ENCODE results near the gene ARRDC3.
A peak's percentile ranks its signal among the peaks of the same experiment; 100 is the strongest.
"Not testable (repeated sequence)": the region's sequence is repeated elsewhere in the genome, so short reads cannot be mapped to it uniquely, and the experiment has no call there.

ARRDC3 gene

DNA sequence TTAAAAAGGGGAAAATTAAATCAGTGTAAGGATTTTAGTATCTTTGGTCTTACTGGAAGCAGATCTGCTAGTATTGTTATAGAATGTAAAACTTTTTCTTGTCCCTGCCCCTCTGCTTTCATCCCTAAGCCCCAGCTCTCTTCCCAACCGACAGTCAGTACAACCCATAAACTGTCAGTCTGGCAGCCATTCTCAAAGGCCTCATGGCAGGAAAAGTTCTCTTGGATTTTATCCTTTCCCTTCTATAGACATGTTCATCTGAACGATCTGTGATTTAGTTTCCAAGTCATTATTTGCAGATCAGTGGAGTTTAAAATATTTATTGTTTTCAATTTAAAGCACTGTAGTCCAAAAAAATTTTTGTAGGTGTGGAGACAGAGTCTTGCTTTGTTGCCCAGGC lies 39.2 kb downstream of the ARRDC3 start:
- TF ChIP-seq CTCF (conservative IDR thresholded peaks at IDR 0.05; ENCODE audit: low read depth, low read length): no peak
- no peak overlapping the region for H3K4me3 ChIP-seq (ENCODE audit: low read depth, low read length)
- DNase-seq (ENCODE audit: low read depth): no peak

DNA sequence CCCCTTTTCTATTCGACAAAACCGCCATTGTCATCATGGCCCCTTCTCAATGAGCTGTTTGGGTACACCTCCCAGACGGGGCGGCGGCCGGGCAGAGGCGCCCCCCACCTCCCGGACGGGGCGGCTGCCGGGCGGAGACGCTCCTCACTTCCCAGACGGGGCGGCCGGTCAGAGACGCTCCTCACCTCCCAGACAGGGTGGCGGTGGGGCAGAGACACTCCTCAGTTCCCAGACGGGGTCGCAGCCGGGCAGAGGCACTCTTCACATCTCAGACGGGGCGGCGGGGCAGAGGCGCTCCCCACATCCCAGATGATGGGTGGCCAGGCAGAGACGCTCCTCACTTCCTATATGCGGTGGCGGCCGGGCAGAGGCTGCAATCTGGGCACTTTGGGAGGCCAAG lies 40.2 kb downstream of the ARRDC3 start:
- not testable (repeated sequence) for H3K4me3 ChIP-seq (ENCODE audit: low read depth, low read length)

DNA sequence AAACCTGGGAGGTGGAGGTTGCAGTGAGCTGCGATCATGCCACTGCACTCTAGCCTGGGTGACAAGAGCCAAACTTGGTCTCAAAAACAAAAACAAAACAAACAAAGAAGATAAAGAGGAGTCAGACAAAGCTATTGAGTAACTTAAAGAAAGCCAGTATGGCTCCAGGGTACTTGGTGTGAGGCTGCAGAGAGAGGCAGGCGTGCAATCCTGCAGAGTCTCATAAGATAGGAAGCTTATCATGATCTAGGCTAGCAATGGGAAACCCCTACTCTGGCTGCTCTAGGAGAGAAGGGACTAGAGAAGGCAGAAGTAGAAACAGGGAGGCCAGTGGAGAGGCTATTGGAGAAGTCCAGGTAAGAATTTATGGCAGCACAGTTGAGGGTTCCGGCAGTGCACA lies 42.0 kb downstream of the ARRDC3 start:
- H3K4me3 ChIP-seq (ENCODE audit: low read depth, low read length): no peak overlapping the region
- DNase-seq (ENCODE audit: low read depth): no peak
- no peak for TF ChIP-seq CTCF (conservative IDR thresholded peaks at IDR 0.05; ENCODE audit: low read depth, low read length)

More for the DNA sequence above, 40.2 kb downstream of the ARRDC3 start:
- not testable (repeated sequence) for DNase-seq (ENCODE audit: low read depth)

GRCh38 chr5:91340532-91340931 lies 42.6 kb downstream of the ARRDC3 start:
- no peak overlapping the region for H3K4me3 ChIP-seq (ENCODE audit: low read depth, low read length)
- DNase-seq (ENCODE audit: low read depth): no peak
- no peak for TF ChIP-seq CTCF (conservative IDR thresholded peaks at IDR 0.05; ENCODE audit: low read depth, low read length)

- no peak overlapping the region for H3K4me3 ChIP-seq (ENCODE audit: low read depth, low read length)
- no peak for TF ChIP-seq CTCF (conservative IDR thresholded peaks at IDR 0.05; ENCODE audit: low read depth, low read length)
These were observed 43.9 kb downstream of the ARRDC3 start for GRCh38 chr5:91339063-91339705.

DNA sequence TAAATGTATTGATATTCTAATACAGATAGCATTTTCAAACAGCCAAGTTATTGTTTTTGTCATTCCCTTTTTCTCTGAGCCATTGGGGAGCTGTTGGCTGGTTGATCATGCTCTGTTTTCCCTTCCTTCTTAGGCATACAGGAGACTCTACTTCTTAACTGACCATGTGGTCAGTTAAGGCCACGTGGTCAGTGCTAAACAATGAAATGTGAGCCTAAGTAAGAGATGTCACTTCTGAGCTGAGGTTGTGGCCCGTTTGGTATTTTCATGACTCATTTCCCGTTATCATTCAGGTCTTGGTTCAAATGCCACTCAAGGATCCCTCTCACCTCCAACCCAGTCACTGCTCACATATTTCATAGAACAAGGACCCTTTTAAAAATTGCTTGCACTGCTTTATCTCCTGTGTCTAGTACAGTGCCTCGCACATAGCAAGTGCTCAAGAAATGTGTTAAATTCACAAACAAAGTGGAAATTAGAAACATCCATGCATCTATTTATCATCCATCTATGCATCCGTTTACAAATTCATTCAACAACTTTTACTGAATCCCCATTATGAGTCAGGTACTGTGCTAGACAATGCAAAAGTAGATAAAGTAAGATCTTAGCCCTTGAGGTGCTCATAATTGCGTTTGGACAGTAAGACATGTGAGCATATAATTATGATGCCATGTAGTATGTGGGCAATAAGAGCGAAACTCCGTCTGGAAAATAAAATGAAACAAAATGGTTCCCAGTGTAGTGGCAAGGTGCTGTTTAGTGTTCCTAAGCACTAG lies 50.7 kb downstream of the ARRDC3 start:
- DNase-seq (ENCODE audit: low read depth): peak; percentile 82
- TF ChIP-seq CTCF (conservative IDR thresholded peaks at IDR 0.05; ENCODE audit: low read depth, low read length): no peak

More at GRCh38 chr5:91339063-91339705, 43.9 kb downstream of the ARRDC3 start:
- DNase-seq (ENCODE audit: low read depth): peak; percentile 40

DNA sequence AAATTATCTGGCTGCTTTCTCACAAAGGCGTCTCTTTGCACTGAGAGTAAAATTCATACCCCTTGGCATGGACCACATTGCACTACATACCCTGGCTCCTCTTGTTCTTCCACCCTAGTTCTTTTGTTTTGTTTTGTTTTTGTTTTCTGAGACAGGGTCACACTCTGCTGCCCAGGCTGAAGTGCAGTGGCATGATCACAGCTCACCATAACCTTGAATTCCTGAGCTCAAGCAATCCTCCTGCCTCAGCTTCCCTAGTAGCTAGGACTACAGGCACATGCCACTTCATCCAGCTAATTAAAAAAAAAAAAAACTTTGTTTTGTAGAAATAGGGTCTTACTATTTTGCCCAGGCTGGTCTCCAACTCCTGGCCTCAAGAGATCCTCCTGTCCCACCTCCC lies 51.4 kb downstream of the ARRDC3 start:
- no peak for DNase-seq (ENCODE audit: low read depth)
- TF ChIP-seq CTCF (conservative IDR thresholded peaks at IDR 0.05; ENCODE audit: low read depth, low read length): no peak
- no peak overlapping the region for H3K4me3 ChIP-seq (ENCODE audit: low read depth, low read length)

More for the DNA sequence above, 50.7 kb downstream of the ARRDC3 start:
- no peak overlapping the region for H3K4me3 ChIP-seq (ENCODE audit: low read depth, low read length)
